Neural progenitor cell (in vitro differentiated cells): ENCODE results near the gene S100B. TPM values are rescaled to one million over a fixed set of nuclear protein-coding genes. Genes with fewer than 3 reads are reported as not detected.
A peak's percentile ranks its signal among the peaks of the same experiment; 100 is the strongest.

Experiments
- DNase-seq: peaks from one replicate; pipeline ENCODE4 v3.0.0-alpha.2; 2016; ENCODE audit warnings: low spot score
- H2AFZ ChIP-seq: fragments of 200-600 bp; sonication (generic); replicated peaks from 2 replicates; pipeline ENCODE4 v1.6.1; 2016; ENCODE audit warnings: antibody characterized with exemption
- H3F3A ChIP-seq: fragments of 200-600 bp; sonication (generic); 2 replicates; pipeline ENCODE4 v1.6.1; 2016; ENCODE audit warnings: antibody characterized with exemption, low read depth
- H3K27ac ChIP-seq: fragments of 200-600 bp; sonication (generic); 2 replicates; pipeline ENCODE4 v1.5.1; 2016; ENCODE audit warnings: mild to moderate bottlenecking
- H3K27me3 ChIP-seq: fragments of 200-600 bp; sonication (generic); 2 replicates; pipeline ENCODE4 v1.6.1; 2016; ENCODE audit warnings: mild to moderate bottlenecking, moderate library complexity
- H3K36me3 ChIP-seq: fragments of 200-600 bp; sonication (generic); 2 replicates; pipeline ENCODE4 v1.5.1; 2016
- H3K4me1 ChIP-seq: fragments of 200-600 bp; sonication (generic); 2 replicates; pipeline ENCODE4 v1.6.1; 2016; ENCODE audit warnings: mixed run types
- H3K4me2 ChIP-seq: fragments of 200-600 bp; sonication (generic); 2 replicates; pipeline ENCODE4 v1.6.1; 2016
- H3K4me3 ChIP-seq: fragments of 200-600 bp; sonication (generic); 2 replicates; pipeline ENCODE4 v1.5.1; 2016
- H3K79me2 ChIP-seq: fragments of 200-600 bp; sonication (generic); 2 replicates; pipeline ENCODE4 v1.6.1; 2016; ENCODE audit warnings: low read depth
- H3K9ac ChIP-seq: fragments of 200-600 bp; sonication (generic); 2 replicates; pipeline ENCODE4 v1.6.1; 2016
- H3K9me3 ChIP-seq: fragments of 200-600 bp; sonication (generic); 2 replicates; pipeline ENCODE4 v1.5.1; 2016; ENCODE audit warnings: low read depth
- H4K20me1 ChIP-seq: fragments of 200-600 bp; sonication (generic); 2 replicates; pipeline ENCODE4 v1.6.1; 2016; ENCODE audit warnings: low read depth
- H3K27ac Mint-ChIP-seq: 3 replicates; pipeline ENCODE4 v1.8.0; 2021; ENCODE audit warnings: mixed read lengths
- H3K27me3 Mint-ChIP-seq: 2 replicates; pipeline ENCODE4 v1.8.0; 2022; ENCODE audit warnings: low read depth, mild to moderate bottlenecking, inconsistent platforms, moderate library complexity, mixed read lengths; ENCODE audit not compliant: insufficient read depth
- H3K36me3 Mint-ChIP-seq: 3 replicates; pipeline ENCODE4 v1.8.0; 2021; ENCODE audit warnings: mixed read lengths
- H3K4me1 Mint-ChIP-seq: 3 replicates; pipeline ENCODE4 v1.8.0; 2021; ENCODE audit warnings: mixed read lengths
- H3K4me3 Mint-ChIP-seq: 3 replicates; pipeline ENCODE4 v1.8.0; 2021; ENCODE audit warnings: mild to moderate bottlenecking, moderate library complexity, mixed read lengths
- H3K9me3 Mint-ChIP-seq: 3 replicates; pipeline ENCODE4 v1.8.0; 2020; ENCODE audit warnings: mixed read lengths
- EZH2 ChIP-seq: fragments of 200-600 bp; sonication (generic); IDR thresholded peaks from 2 replicates; pipeline ENCODE4 v1.6.1; 2017; ENCODE audit warnings: antibody characterized with exemption, mild to moderate bottlenecking, moderate library complexity
- EZH2phosphoT487 ChIP-seq: fragments of 200-600 bp; sonication (generic); IDR thresholded peaks from 2 replicates; pipeline ENCODE4 v1.6.1; 2017; ENCODE audit warnings: antibody characterized with exemption
- total RNA-seq: library from RNA; depleted of rRNA; stranded (reverse); fragments of >200 nt; gene quantifications from 2 replicates; pipeline ENCODE4 v1.2.3, GENCODE V29; 2015; ENCODE audit warnings: low replicate concordance
- TF ChIP-seq, protein P1 (sequence below): fragments of 200-600 bp; sonication (generic); IDR thresholded peaks from 2 replicates; pipeline ENCODE4 v1.5.1; 2017; ENCODE audit warnings: antibody characterized with exemption, mild to moderate bottlenecking

Gene S100B
- total RNA-seq, 1 donor from 2014 or later: 0.60 TPM

DNA sequence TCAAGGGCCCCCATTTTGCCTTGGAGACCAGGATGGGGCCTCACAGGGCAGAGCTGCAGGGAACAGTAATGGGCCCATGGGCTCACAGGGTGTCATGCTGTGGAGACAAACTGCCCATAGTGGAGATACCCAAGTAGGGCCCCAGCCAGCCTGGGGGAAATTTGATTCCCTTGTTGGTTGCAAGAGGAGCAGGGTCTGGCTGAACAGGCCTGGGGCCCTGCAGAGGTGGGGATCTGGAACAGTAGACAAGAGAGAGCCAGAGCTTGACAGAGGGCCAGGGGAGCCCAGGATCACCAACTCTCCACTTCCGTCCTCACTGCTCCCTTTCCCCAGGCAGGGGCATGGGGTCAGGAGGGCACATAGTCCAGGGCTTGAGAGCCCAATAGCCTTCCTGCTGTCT lies 8.7 kb downstream of the S100B start:
- peaks cover 2% of the 10 kb centered on the region for H3K36me3 Mint-ChIP-seq
- H3K36me3 ChIP-seq: no peaks in the 10 kb centered on the region
- H3K4me1 Mint-ChIP-seq: peaks cover 27% of the 10 kb centered on the region

GRCh38 chr21:46594276-46594675 lies 10.6 kb downstream of the S100B start:
- peaks cover 56% of the 10 kb centered on the region for H3K9me3 Mint-ChIP-seq
- H3K36me3 Mint-ChIP-seq: peaks cover 4% of the 10 kb centered on the region
- H2AFZ ChIP-seq: no peak overlapping the region
- peaks cover 5% of the 10 kb centered on the region for H3K4me1 ChIP-seq
- peaks cover 13% of the 10 kb centered on the region for H3K4me1 Mint-ChIP-seq
- no peaks in the 10 kb centered on the region for H3F3A ChIP-seq
- H4K20me1 ChIP-seq: no peaks in the 10 kb centered on the region
- H3K4me2 ChIP-seq: no peak overlapping the region
- H3K27ac ChIP-seq: no peak overlapping the region
- no peak overlapping the region for H3K4me3 ChIP-seq
- no peaks in the 10 kb centered on the region for H3K79me2 ChIP-seq
- H3K9me3 ChIP-seq: peaks cover 7% of the 10 kb centered on the region
- no peaks in the 10 kb centered on the region for H3K27me3 ChIP-seq
- no peak for DNase-seq
- peaks cover 5% of the 10 kb centered on the region for H3K27me3 Mint-ChIP-seq
- H3K9ac ChIP-seq: no peak overlapping the region
- H3K27ac Mint-ChIP-seq: no peak overlapping the region
- H3K36me3 ChIP-seq: no peaks in the 10 kb centered on the region
- TF ChIP-seq, protein P1, sequence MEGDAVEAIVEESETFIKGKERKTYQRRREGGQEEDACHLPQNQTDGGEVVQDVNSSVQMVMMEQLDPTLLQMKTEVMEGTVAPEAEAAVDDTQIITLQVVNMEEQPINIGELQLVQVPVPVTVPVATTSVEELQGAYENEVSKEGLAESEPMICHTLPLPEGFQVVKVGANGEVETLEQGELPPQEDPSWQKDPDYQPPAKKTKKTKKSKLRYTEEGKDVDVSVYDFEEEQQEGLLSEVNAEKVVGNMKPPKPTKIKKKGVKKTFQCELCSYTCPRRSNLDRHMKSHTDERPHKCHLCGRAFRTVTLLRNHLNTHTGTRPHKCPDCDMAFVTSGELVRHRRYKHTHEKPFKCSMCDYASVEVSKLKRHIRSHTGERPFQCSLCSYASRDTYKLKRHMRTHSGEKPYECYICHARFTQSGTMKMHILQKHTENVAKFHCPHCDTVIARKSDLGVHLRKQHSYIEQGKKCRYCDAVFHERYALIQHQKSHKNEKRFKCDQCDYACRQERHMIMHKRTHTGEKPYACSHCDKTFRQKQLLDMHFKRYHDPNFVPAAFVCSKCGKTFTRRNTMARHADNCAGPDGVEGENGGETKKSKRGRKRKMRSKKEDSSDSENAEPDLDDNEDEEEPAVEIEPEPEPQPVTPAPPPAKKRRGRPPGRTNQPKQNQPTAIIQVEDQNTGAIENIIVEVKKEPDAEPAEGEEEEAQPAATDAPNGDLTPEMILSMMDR: no peak
- TF ChIP-seq EZH2phosphoT487: no peak
- TF ChIP-seq EZH2: no peak
- H3K4me3 Mint-ChIP-seq: no peak overlapping the region

More for the DNA sequence above, 8.7 kb downstream of the S100B start:
- Mint-ChIP-seq H3K27me3 (peaks cover 2% of the 10 kb centered on the region), H3K27ac (peak overlapping the region; percentile 42), H3K4me3 (no peak overlapping the region), H3K9me3 (peaks cover 39% of the 10 kb centered on the region)
- Histone ChIP-seq H3K79me2 (no peaks in the 10 kb centered on the region), H3K27ac (no peak overlapping the region), H3F3A (no peaks in the 10 kb centered on the region), H3K9me3 (no peaks in the 10 kb centered on the region), H4K20me1 (no peaks in the 10 kb centered on the region), H3K4me2 (no peak overlapping the region), H3K4me1 (peaks cover 9% of the 10 kb centered on the region), H3K27me3 (no peaks in the 10 kb centered on the region), H2AFZ (no peak overlapping the region), H3K4me3 (no peak overlapping the region), H3K9ac (no peak overlapping the region)
- TF ChIP-seq EZH2phosphoT487: no peak
- no peak for TF ChIP-seq EZH2
- TF ChIP-seq, protein P1: no peak
- DNase-seq: no peak

DNA sequence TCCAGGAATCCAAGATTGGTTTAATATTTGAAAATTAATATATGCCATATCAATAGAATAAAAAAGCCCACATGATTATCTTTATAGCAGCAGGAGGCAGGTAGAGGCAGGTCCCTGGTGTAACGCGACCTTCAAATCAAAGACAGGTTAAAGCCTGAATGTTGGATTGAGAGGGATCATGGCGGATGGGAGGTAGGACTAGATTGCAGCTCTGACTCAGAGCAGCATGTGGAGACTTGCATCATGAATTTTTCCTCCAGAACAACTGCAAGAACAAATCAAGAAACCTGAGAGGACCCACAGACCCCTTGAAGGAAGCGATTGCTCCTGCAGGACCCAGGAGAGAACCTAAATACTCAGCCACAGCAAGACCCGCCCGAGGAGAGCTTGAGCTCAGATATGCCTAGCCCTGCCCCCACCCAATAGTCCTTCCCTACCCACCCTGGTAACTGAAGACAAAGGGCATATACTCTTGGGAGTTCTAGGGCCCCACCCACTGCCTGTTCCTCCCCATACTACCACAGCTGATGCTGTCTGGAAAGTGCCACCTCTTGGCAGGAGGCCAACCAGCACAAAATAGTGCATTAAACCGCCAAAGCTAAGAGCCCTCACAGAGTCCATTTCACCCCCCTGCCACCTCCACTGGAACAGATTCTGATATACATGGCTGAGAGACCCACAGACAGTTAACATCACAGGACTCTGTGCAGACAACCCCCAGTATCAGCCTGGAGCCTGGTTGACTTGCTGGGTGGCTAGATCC lies 19.5 kb downstream of the S100B start:
- TF ChIP-seq, protein P1: no peak
- no peak for TF ChIP-seq EZH2phosphoT487
- TF ChIP-seq EZH2: no peak
- no peaks in the 10 kb centered on the region for H3K4me1 ChIP-seq
- no peaks in the 10 kb centered on the region for H3K27me3 ChIP-seq
- H3K27ac ChIP-seq: no peak overlapping the region
- no peak for DNase-seq
- Mint-ChIP-seq H3K27ac (no peak overlapping the region), H3K27me3 (peaks cover 4% of the 10 kb centered on the region), H3K4me1 (no peaks in the 10 kb centered on the region), H3K36me3 (peaks cover 41% of the 10 kb centered on the region), H3K9me3 (peaks cover 92% of the 10 kb centered on the region), H3K4me3 (no peak overlapping the region)
- H3K9ac ChIP-seq: no peak overlapping the region
- no peaks in the 10 kb centered on the region for H3F3A ChIP-seq
- no peak overlapping the region for H3K4me3 ChIP-seq
- no peaks in the 10 kb centered on the region for H4K20me1 ChIP-seq
- no peaks in the 10 kb centered on the region for H3K79me2 ChIP-seq
- H3K9me3 ChIP-seq: peaks cover 16% of the 10 kb centered on the region
- H3K36me3 ChIP-seq: no peaks in the 10 kb centered on the region
- no peak overlapping the region for H2AFZ ChIP-seq
- no peak overlapping the region for H3K4me2 ChIP-seq
